Mesenchymal stem cell (in vitro differentiated cells and primary cell): ENCODE data around the gene SPATA31E1.
A peak's percentile ranks its signal among the peaks of the same experiment; 100 is the strongest.

Source experiments
- DNase-seq: peaks from one replicate; pipeline ENCODE4 v3.0.0-alpha.2; 2013
- H2AFZ ChIP-seq: one replicate; pipeline ENCODE4 v1.6.1; 2013; ENCODE audit warnings: low read depth, mild to moderate bottlenecking, control low read depth, inconsistent platforms, low read length, moderate library complexity
- H2AK5ac ChIP-seq: 2 replicates; pipeline ENCODE4 v1.6.1; 2013; ENCODE audit warnings: low read length, moderate library complexity, mild to moderate bottlenecking, inconsistent platforms; ENCODE audit not compliant: severe bottlenecking
- H2BK120ac ChIP-seq: one replicate; pipeline ENCODE4 v1.6.1; 2013; ENCODE audit warnings: low read depth, mild to moderate bottlenecking, inconsistent platforms, low read length, moderate library complexity
- H2BK12ac ChIP-seq, 2 experiments: one replicate each; pipeline ENCODE4 v1.6.1; 2013; ENCODE audit warnings: inconsistent platforms in 2 of 2, low read length in 2 of 2, mild to moderate bottlenecking in 2 of 2, moderate library complexity in 2 of 2, control low read depth in 1 of 2
- H2BK15ac ChIP-seq: one replicate; pipeline ENCODE4 v1.6.1; 2013; ENCODE audit warnings: mild to moderate bottlenecking, low read depth, inconsistent platforms; ENCODE audit not compliant: poor library complexity, severe bottlenecking
- H2BK5ac ChIP-seq: 2 replicates; pipeline ENCODE4 v1.6.1; 2013; ENCODE audit warnings: low read depth, mild to moderate bottlenecking, low read length, control low read depth, inconsistent platforms; ENCODE audit not compliant: poor library complexity, severe bottlenecking
- H3K14ac ChIP-seq, 2 experiments: one replicate each; pipeline ENCODE4 v1.6.1; 2013; ENCODE audit warnings: inconsistent platforms in 2 of 2, low read length in 2 of 2, control low read depth in 1 of 2, mild to moderate bottlenecking in 1 of 2, moderate library complexity in 1 of 2
- H3K18ac ChIP-seq, 2 experiments: one replicate each; pipeline ENCODE4 v1.6.1; 2013; ENCODE audit warnings: inconsistent platforms in 2 of 2, low read length in 2 of 2, control low read depth in 1 of 2, low read depth in 1 of 2, mild to moderate bottlenecking in 1 of 2
- H3K23ac ChIP-seq, 2 experiments: one replicate each; pipeline ENCODE4 v1.6.1; 2013; ENCODE audit warnings: inconsistent platforms in 2 of 2, low read length in 2 of 2, mild to moderate bottlenecking in 2 of 2, moderate library complexity in 2 of 2, control low read depth in 1 of 2
- H3K27ac ChIP-seq: 2 replicates; pipeline ENCODE4 v1.5.1; 2013; ENCODE audit warnings: mild to moderate bottlenecking, moderate library complexity, low read length, control low read depth, inconsistent platforms; ENCODE audit not compliant: poor library complexity, severe bottlenecking
- H3K27me3 ChIP-seq, 2 experiments: 2 replicates each; pipeline versions ENCODE4 v1.6.1 to v1.7.0; 2013; ENCODE audit warnings: low read length in 2 of 2, mild to moderate bottlenecking in 2 of 2, moderate library complexity in 2 of 2, control low read depth in 1 of 2, inconsistent platforms in 1 of 2; ENCODE audit not compliant: control insufficient read depth in 1 of 2, insufficient read depth in 1 of 2
- H3K36me3 ChIP-seq, 2 experiments: 2 replicates each; pipeline versions ENCODE4 v1.6.1 to v1.7.0; 2013; ENCODE audit warnings: low read length in 2 of 2, control low read depth in 1 of 2, inconsistent platforms in 1 of 2, low read depth in 1 of 2, mild to moderate bottlenecking in 1 of 2; ENCODE audit not compliant: insufficient read depth in 2 of 2, control insufficient read depth in 1 of 2
- H3K4ac ChIP-seq, 2 experiments: one replicate each; pipeline ENCODE4 v1.6.1; 2013; ENCODE audit warnings: inconsistent platforms in 2 of 2, low read length in 2 of 2, mild to moderate bottlenecking in 2 of 2, moderate library complexity in 2 of 2, control low read depth in 1 of 2, low read depth in 1 of 2
- H3K4me1 ChIP-seq: 2 replicates; pipeline ENCODE4 v1.6.1; 2013; ENCODE audit warnings: low read depth, low read length, control low read depth; ENCODE audit not compliant: control insufficient read depth, insufficient read depth
- H3K4me2 ChIP-seq: 2 replicates; pipeline ENCODE4 v1.6.1; 2013; ENCODE audit warnings: low read length, mild to moderate bottlenecking, inconsistent platforms; ENCODE audit not compliant: poor library complexity, severe bottlenecking
- H3K4me3 ChIP-seq, 2 experiments: 2 replicates each; pipeline versions ENCODE4 v1.5.1 to v1.7.0; 2013; ENCODE audit warnings: low read length in 2 of 2, mild to moderate bottlenecking in 2 of 2, control low read depth in 1 of 2, low read depth in 1 of 2; ENCODE audit not compliant: insufficient read depth in 1 of 2
- H3K79me1 ChIP-seq: replicated peaks from 2 replicates; pipeline ENCODE4 v1.6.1; 2013; ENCODE audit warnings: mild to moderate bottlenecking, control low read depth, low read length, inconsistent platforms; ENCODE audit not compliant: poor library complexity, severe bottlenecking
- H3K9ac ChIP-seq: 2 replicates; pipeline ENCODE4 v1.7.0; 2013; ENCODE audit warnings: mild to moderate bottlenecking, low read length, moderate library complexity
- H3K9me3 ChIP-seq: 2 replicates; pipeline ENCODE4 v1.7.0; 2013; ENCODE audit warnings: mild to moderate bottlenecking, low read length; ENCODE audit not compliant: control insufficient read depth
- H4K8ac ChIP-seq: one replicate; pipeline ENCODE4 v1.6.1; 2013; ENCODE audit warnings: inconsistent platforms, mild to moderate bottlenecking, low read length, moderate library complexity
- H4K91ac ChIP-seq: one replicate; pipeline ENCODE4 v1.6.1; 2013; ENCODE audit warnings: mild to moderate bottlenecking, low read length, inconsistent platforms
- WGBS: methylation state at CpG from one replicate; pipeline ENCODE4 v1.1.7; 2013; ENCODE audit warnings: mixed read lengths; 5-methylcytosine and 5-hydroxymethylcytosine counted together

The SPATA31E1 gene

DNA sequence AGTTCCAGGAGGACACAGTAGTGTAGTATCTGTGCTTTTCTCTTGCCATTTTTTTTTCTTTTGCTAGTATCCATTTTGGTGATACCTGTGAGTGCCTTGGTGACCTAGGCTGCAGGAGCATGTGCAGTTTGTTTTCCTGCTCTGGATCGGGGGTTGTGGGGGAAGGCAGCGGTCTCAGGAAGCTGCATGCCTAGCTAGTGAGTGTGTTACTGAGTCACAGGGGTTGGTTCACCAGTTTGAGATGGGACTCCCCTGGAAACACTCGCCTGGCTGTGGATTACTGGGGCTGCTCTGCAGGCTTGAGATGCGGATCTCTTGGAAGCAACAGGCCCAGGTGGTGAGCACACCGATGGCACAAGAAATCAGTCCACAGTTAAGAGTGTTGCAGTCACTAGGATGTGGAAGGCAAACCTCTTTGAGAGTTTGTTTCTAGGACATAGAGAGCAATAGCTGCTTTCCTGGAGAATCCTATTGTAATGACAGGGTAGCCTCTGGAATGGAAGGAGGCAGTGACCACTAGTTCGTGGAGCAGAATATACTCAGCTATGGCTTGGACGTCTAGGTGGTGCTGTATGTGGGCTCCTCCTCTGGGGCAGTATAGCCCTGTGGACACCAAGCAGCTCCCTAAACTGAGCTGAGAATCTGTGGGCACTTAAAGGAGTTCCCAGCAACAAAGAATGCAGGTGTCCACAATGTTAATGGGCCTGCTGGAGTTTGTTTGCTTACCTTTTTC lies 20.0 kb upstream of the SPATA31E1 start:
- WGBS = 24% methylated on average over 7 of the region's 7 CpGs
- DNase-seq = peak; percentile 75
- no peak overlapping the region for H4K91ac ChIP-seq

DNA sequence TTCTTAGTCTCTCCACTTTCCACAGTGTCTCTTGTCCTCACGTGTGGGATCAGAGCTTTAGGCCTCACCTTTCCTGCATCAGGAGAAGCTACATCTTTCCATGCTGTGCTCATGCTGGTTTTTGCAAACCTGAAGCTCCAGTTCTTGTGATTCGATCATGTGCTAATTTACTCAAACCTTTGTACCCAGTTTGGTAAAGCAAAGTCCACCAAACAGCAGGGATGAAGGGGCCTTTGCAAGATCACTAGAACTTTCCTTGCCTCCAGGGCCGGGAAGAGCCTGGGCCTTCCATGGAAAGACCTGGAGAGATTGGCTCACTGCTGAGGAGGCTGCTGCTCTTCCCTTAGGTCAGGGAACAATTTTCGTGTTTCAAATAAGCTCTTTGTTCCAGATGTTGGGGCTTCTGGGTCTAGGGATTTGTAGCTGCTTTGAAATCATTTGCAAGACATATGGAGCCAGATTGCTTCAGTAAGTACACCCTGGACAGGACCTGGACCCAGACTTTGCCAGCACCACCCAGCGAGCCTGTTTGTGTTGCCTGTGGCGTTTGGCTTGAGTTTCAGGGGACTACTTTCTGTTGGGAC lies 18.7 kb upstream of the SPATA31E1 start:
- Histone ChIP-seq H4K91ac (no peak overlapping the region), H3K36me3 (peaks cover 0 to 3% of the 10 kb centered on the region in 2 experiments), H4K8ac (no peak overlapping the region), H3K9me3 (peaks cover 8% of the 10 kb centered on the region), H3K27ac (no peak overlapping the region), H3K4me2 (no peak overlapping the region), H3K9ac (no peak overlapping the region), H3K4ac (no peak overlapping the region), H2BK15ac (no peak overlapping the region), H3K4me1 (peaks cover 13% of the 10 kb centered on the region), H3K79me1 (no peaks in the 10 kb centered on the region), H3K27me3 (no peaks in the 10 kb centered on the region), H2AFZ (no peak overlapping the region), H3K4me3 (no peak overlapping the region), H2AK5ac (peak overlapping the region; percentile 64), H3K23ac (no peak overlapping the region), H2BK5ac (no peak overlapping the region), H3K18ac (no peak overlapping the region), H3K14ac (no peak overlapping the region), H2BK12ac (no peak overlapping the region), H2BK120ac (no peak overlapping the region)
- no peak for DNase-seq
- 94% methylated on average over 6 of the region's 6 CpGs for WGBS

More for the DNA sequence above, 20.0 kb upstream of the SPATA31E1 start:
- H4K8ac ChIP-seq = no peak overlapping the region
- no peak overlapping the region for H3K18ac ChIP-seq
- no peak overlapping the region for H2BK15ac ChIP-seq
- H3K4me2 ChIP-seq = no peak overlapping the region
- H3K27me3 ChIP-seq = no peaks in the 10 kb centered on the region
- peaks cover 12% of the 10 kb centered on the region for H3K4me1 ChIP-seq
- no peaks in the 10 kb centered on the region for H3K79me1 ChIP-seq
- H3K27ac ChIP-seq = peak overlapping the region; percentile 75
- H3K36me3 ChIP-seq = peaks cover 0 to 3% of the 10 kb centered on the region in 2 experiments
- H3K4ac ChIP-seq = no peak overlapping the region
- H2BK12ac ChIP-seq = no peak overlapping the region
- H3K23ac ChIP-seq = no peak overlapping the region
- H2AFZ ChIP-seq = peak overlapping the region; percentile 43
- peak overlapping the region; percentile 67 for H2BK5ac ChIP-seq
- H2AK5ac ChIP-seq = peak overlapping the region; percentile 34
- no peak overlapping the region for H3K4me3 ChIP-seq
- peaks cover 8% of the 10 kb centered on the region for H3K9me3 ChIP-seq
- H3K14ac ChIP-seq = no peak overlapping the region
- no peak overlapping the region for H3K9ac ChIP-seq
- H2BK120ac ChIP-seq = no peak overlapping the region

DNA sequence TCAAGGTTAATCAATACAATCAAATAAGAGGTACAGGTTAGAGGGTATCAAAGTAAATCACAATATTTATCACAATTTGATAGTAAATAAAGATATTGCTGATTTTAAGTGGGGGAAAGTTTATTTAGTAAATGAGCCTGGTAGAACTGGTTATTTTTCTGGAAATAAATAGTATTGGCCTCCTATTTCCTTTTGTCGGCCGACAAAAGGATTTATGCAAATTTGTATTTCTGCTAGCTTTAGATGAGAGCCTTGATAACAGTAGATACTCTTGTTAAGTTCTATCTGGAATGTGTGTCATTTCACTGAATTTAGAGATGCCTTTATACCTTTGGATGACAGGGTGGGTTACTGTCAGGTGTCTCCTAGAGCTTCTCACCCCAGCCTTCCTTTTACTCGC lies 17.8 kb upstream of the SPATA31E1 start:
- Histone ChIP-seq H3K14ac (no peak overlapping the region), H2BK15ac (no peak overlapping the region), H3K9ac (no peak overlapping the region), H3K9me3 (peaks cover 8% of the 10 kb centered on the region), H3K4me1 (peaks cover 20% of the 10 kb centered on the region), H3K23ac (no peak overlapping the region), H2AFZ (no peak overlapping the region), H3K79me1 (no peaks in the 10 kb centered on the region), H2BK12ac (no peak overlapping the region), H4K8ac (no peak overlapping the region), H3K4me2 (no peak overlapping the region), H3K18ac (no peak overlapping the region), H3K4ac (no peak overlapping the region), H2BK5ac (no peak overlapping the region), H3K27ac (no peak overlapping the region), H3K4me3 (no peak overlapping the region), H4K91ac (no peak overlapping the region), H3K27me3 (no peaks in the 10 kb centered on the region), H3K36me3 (no peaks in the 10 kb centered on the region), H2BK120ac (no peak overlapping the region), H2AK5ac (peak overlapping the region; percentile 71)
- no peak for DNase-seq
- WGBS = 99% methylated on average over 3 of the region's 3 CpGs

DNA sequence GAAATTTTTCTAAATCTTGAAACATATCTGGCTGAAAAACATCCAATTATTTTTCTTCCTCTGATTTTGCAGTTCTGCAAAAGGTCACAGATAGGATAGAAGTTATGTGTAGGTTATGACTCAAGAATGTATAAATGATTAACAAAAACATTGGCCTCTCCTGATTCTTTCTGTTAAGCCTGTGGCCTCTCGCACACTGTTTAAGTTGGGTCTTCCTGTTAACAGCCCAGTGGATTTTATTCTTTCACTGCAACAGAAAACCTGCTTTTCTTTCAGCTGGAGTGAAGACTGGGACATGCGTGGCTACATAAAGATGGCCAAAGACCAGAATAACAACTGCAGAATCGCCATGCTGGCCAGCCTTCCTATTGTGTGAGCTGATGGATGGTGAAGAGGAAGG lies 17.1 kb upstream of the SPATA31E1 start:
- Histone ChIP-seq H3K23ac (no peak overlapping the region), H3K14ac (no peak overlapping the region), H3K36me3 (no peaks in the 10 kb centered on the region), H4K91ac (no peak overlapping the region), H3K27ac (peak overlapping the region; percentile 91), H3K18ac (peak overlapping the region in 1 of 2 experiments; percentile 46), H2BK5ac (no peak overlapping the region), H3K27me3 (no peaks in the 10 kb centered on the region), H3K9ac (no peak overlapping the region), H3K9me3 (peaks cover 8% of the 10 kb centered on the region), H2AFZ (no peak overlapping the region), H2BK15ac (no peak overlapping the region), H3K4ac (no peak overlapping the region), H3K4me1 (peaks cover 25% of the 10 kb centered on the region), H3K4me2 (peak overlapping the region; percentile 33), H2BK12ac (no peak overlapping the region), H2AK5ac (no peak overlapping the region), H3K79me1 (no peaks in the 10 kb centered on the region), H2BK120ac (no peak overlapping the region), H4K8ac (no peak overlapping the region), H3K4me3 (no peak overlapping the region)
- no peak for DNase-seq
- 78% methylated on average over 3 of the region's 3 CpGs for WGBS
